Testis (tissue), 2 donors: ENCODE measurements around the gene RAB11FIP3.

Source experiments
- CTCF ChIP-seq, 3 experiments: fragments of 450-650 bp in 2 of 3; fragments of 200-600 bp in 1 of 3; sonication (generic) in 1 of 3; IDR thresholded peaks; one replicate each; pipeline ENCODE4 v1.5.1; 2016 to 2019; ENCODE audit warnings: antibody characterized with exemption in 3 of 3, mild to moderate bottlenecking in 2 of 3, moderate library complexity in 1 of 3
- POLR2A ChIP-seq: fragments of 450-650 bp; IDR thresholded peaks from one replicate; pipeline ENCODE4 v1.6.1; 2017; ENCODE audit warnings: antibody characterized with exemption, mild to moderate bottlenecking, moderate library complexity

- TF ChIP-seq POLR2A (no peak), CTCF (IDR thresholded peaks at IDR 0.05) (no peak)
Observed at GRCh38 chr16:516301-516700, 90.9 kb downstream of the RAB11FIP3 start.
